Panc1 (cell line): ENCODE measurements around the gene CYB561D1. TPM values are rescaled to one million over a fixed set of nuclear protein-coding genes. Genes with fewer than 3 reads are reported as not detected.
A peak's percentile ranks its signal among the peaks of the same experiment; 100 is the strongest.

Experiments
- ATAC-seq: fragments of 200-7000 bp; cut with Tn5 transposase; 2 replicates; pipeline ENCODE4 v1.9.1; 2020; ENCODE audit warnings: mild to moderate bottlenecking, moderate library complexity
- BruUV-seq: library from RNA; stranded (reverse); fragments of 400-500 nt; replicated peaks from 2 replicates; lab custom pipeline; 2021; lab: Mats Ljungman, UMichigan
- CTCF ChIA-PET: fragments of 300-600 bp; sonication (Branson Sonifier 250); formaldehyde crosslinking; loops from one replicate; lab custom pipeline; 2022; ENCODE audit warnings: antibody characterized with exemption; lab: Charles Lee
- POLR2A ChIA-PET: fragments of 300-600 bp; sonication (Branson Sonifier 250); formaldehyde crosslinking; loops from one replicate; lab custom pipeline; 2022; ENCODE audit warnings: antibody characterized with exemption; lab: Charles Lee
- DNase-seq: peaks from one replicate; pipeline ENCODE4 v3.0.0-alpha.2; 2010; ENCODE audit warnings: low read depth, low spot score
- H3K27ac ChIP-seq: 2 replicates; pipeline ENCODE4 v1.5.1; 2011; ENCODE audit warnings: mild to moderate bottlenecking, low read length, inconsistent platforms
- H3K27me3 ChIP-seq: fragments of 200-500 bp; sonication (Bioruptor generic); 2 replicates; pipeline ENCODE4 v1.6.0; 2014; ENCODE audit warnings: low read length, inconsistent platforms; ENCODE audit not compliant: control insufficient read depth, insufficient read depth
- H3K36me3 ChIP-seq: fragments of 200-500 bp; sonication (Bioruptor generic); 2 replicates; pipeline ENCODE4 v1.5.1; 2014; ENCODE audit warnings: inconsistent platforms, mild to moderate bottlenecking, low read length, moderate library complexity; ENCODE audit not compliant: control insufficient read depth, insufficient read depth
- H3K4me1 ChIP-seq: 2 replicates; pipeline ENCODE4 v1.5.1; 2011; ENCODE audit warnings: inconsistent platforms, mild to moderate bottlenecking, low read length, moderate library complexity; ENCODE audit not compliant: control insufficient read depth, insufficient read depth
- H3K4me3 ChIP-seq, 2 experiments: 2 replicates each; pipeline ENCODE4 v1.5.1; 2011 to 2012; ENCODE audit warnings: low read depth in 2 of 2, low read length in 2 of 2, mild to moderate bottlenecking in 2 of 2, inconsistent platforms in 1 of 2, moderate library complexity in 1 of 2
- H3K9me3 ChIP-seq: fragments of 200-500 bp; sonication (Bioruptor generic); 2 replicates; pipeline ENCODE4 v1.5.1; 2014; ENCODE audit warnings: low read depth, mild to moderate bottlenecking, inconsistent platforms, low read length, moderate library complexity; ENCODE audit not compliant: control insufficient read depth, insufficient read depth
- CTCF ChIP-seq: fragments of 450-650 bp; IDR thresholded peaks from 2 replicates; pipeline ENCODE4 v1.5.1; 2017; ENCODE audit warnings: mild to moderate bottlenecking
- POLR2AphosphoS5 ChIP-seq: IDR thresholded peaks from 2 replicates; pipeline ENCODE4 v1.6.1; 2012; ENCODE audit warnings: mild to moderate bottlenecking, low read depth, low read length, moderate library complexity
- REST ChIP-seq, 2 experiments: IDR thresholded peaks; 2 replicates each; pipeline ENCODE4 v1.6.1; 2011 to 2012; ENCODE audit warnings: low read depth in 2 of 2, control low read depth in 1 of 2, low read length in 1 of 2, mild to moderate bottlenecking in 1 of 2, moderate library complexity in 1 of 2; ENCODE audit not compliant: insufficient read depth in 1 of 2
- SIN3A ChIP-seq: IDR thresholded peaks from 2 replicates; pipeline ENCODE4 v1.6.1; 2012; ENCODE audit warnings: low read depth, mild to moderate bottlenecking, low read length, moderate library complexity, borderline replicate concordance; ENCODE audit not compliant: insufficient read depth
- TCF7L2 ChIP-seq: IDR thresholded peaks from 2 replicates; pipeline ENCODE4 v1.6.1; 2011; ENCODE audit warnings: mild to moderate bottlenecking, low read depth, low read length, inconsistent platforms
- in situ Hi-C: cut with HindIII; loops from 2 replicates; pipeline ENCODE4 v1.10.0; 2016; ENCODE audit warnings: low sequenced_read_pairs, low pct_unique_long_range_greater_than_20kb
- intact Hi-C: fragments of 100-400 bp; cut with micrococcal nuclease; formaldehyde crosslinking; loops from one replicate; pipeline ENCODE4 v1.10.0; 2022; ENCODE audit not compliant: unreplicated experiment
- total RNA-seq: library from RNA; stranded (reverse); gene quantifications from one replicate; pipeline ENCODE4 v1.2.1, GENCODE V29; 2021; ENCODE audit not compliant: unreplicated experiment

The CYB561D1 gene
- total RNA-seq, 1 experiment from 2014 or later, result 4.5 TPM

- peak; percentile 51 for DNase-seq
- Histone ChIP-seq H3K9me3 (no peaks in the 10 kb centered on the region), H3K36me3 (no peaks in the 10 kb centered on the region), H3K27ac (peak within 1 kb of the TSS; percentile 70), H3K4me1 (peaks cover 3% of the 10 kb centered on the region; the same call in 1 of the 2 replicates), H3K4me3 (peak within 1 kb of the TSS; percentile 69 to 81), H3K27me3 (no peaks in the 10 kb centered on the region)
- in situ Hi-C loops, result no loop called here
- no TSS peak for BruUV-seq
- intact Hi-C loops, result no loop called here
- peak; percentile 89 for ATAC-seq
- ChIA-PET POLR2A (no interaction called here), CTCF (interaction anchor here (0.6 kb wide), 1 partner anchor 207 kb away, joined by 7 read pairs; no protein-coding TSS in a partner anchor)
- TF ChIP-seq POLR2AphosphoS5, result peak; percentile 54
- no peak for TF ChIP-seq TCF7L2
- TF ChIP-seq CTCF, result no peak
- TF ChIP-seq REST (IDR thresholded peaks at IDR 0.05; ENCODE audit: insufficient read depth in 1 of 2, low read depth in 2 of 2, low read length in 1 of 2), result no peak
- 0 out of 2 replicates have a peak, but pooled peaks have one; percentile 61 for TF ChIP-seq SIN3A
Observed at GRCh38 chr1:109483672-109484518, 10.0 kb upstream of the CYB561D1 start, which contains the start of gene ATXN7L2. Gene ATXN7L2, plus strand, starts transcription at chr1:109483905. Its CDS starts 49 bp downstream, at chr1:109483954.

GRCh38 chr1:109484519-109484975 is 9.3 kb upstream of the CYB561D1 start:
- ATAC-seq, result peak; percentile 27; the same call in 1 of the 2 replicates
- in situ Hi-C loops (no loop called here), intact Hi-C loops (no loop called here)
- POLR2A ChIA-PET, result no interaction called here
- CTCF ChIA-PET, result interaction anchor here (0.6 kb wide), 1 partner anchor 207 kb away, joined by 7 read pairs; no protein-coding TSS in a partner anchor
- DNase-seq, result no peak
- Histone ChIP-seq H3K4me3 (peak overlapping the region; percentile 69 to 81), H3K36me3 (no peaks in the 10 kb centered on the region), H3K27me3 (no peaks in the 10 kb centered on the region), H3K27ac (peak overlapping the region; percentile 70), H3K4me1 (peaks cover 3% of the 10 kb centered on the region; the same call in 1 of the 2 replicates), H3K9me3 (no peaks in the 10 kb centered on the region)
- TSS peak; percentile 85 for BruUV-seq
- TF ChIP-seq SIN3A (no peak), REST (IDR thresholded peaks at IDR 0.05; ENCODE audit: insufficient read depth in 1 of 2, low read depth in 2 of 2, low read length in 1 of 2) (no peak), CTCF (no peak), POLR2AphosphoS5 (no peak), TCF7L2 (no peak)
